Immature natural killer cell (primary cell): ENCODE data around the gene RNASEH1. TPM values are rescaled to one million over a fixed set of nuclear protein-coding genes. Genes with fewer than 3 reads are reported as not detected.

Experiments
- DNase-seq, 3 donors: peaks; one replicate each; pipeline ENCODE4 v3.0.0; 2022; ENCODE audit warnings: mixed read lengths in 1 of 3
- H3K27ac Mint-ChIP-seq, 6 donors: one replicate each; pipeline ENCODE4 v1.8.0; 2020; ENCODE audit warnings: mixed read lengths in 6 of 6, mild to moderate bottlenecking in 5 of 6, inconsistent platforms in 4 of 6, moderate library complexity in 3 of 6
- H3K27me3 Mint-ChIP-seq, 3 donors: one replicate each; pipeline ENCODE4 v1.8.0; 2020 to 2021; ENCODE audit warnings: low read depth in 3 of 3, mild to moderate bottlenecking in 3 of 3, mixed read lengths in 3 of 3, moderate library complexity in 3 of 3, inconsistent platforms in 1 of 3
- H3K36me3 Mint-ChIP-seq, 3 donors: one replicate each; pipeline ENCODE4 v1.8.0; 2020; ENCODE audit warnings: mixed read lengths in 3 of 3, inconsistent platforms in 2 of 3, mild to moderate bottlenecking in 2 of 3
- H3K4me1 Mint-ChIP-seq, 2 donors: one replicate each; pipeline ENCODE4 v1.8.0; 2020; ENCODE audit warnings: inconsistent platforms in 2 of 2, mild to moderate bottlenecking in 2 of 2, mixed read lengths in 2 of 2, moderate library complexity in 1 of 2
- H3K4me3 Mint-ChIP-seq, 5 donors: one replicate each; pipeline ENCODE4 v1.8.0; 2020; ENCODE audit warnings: mild to moderate bottlenecking in 5 of 5, mixed read lengths in 5 of 5, inconsistent platforms in 3 of 5, moderate library complexity in 3 of 5
- H3K9me3 Mint-ChIP-seq, 6 donors: one replicate each; pipeline ENCODE4 v1.8.0; 2020; ENCODE audit warnings: mild to moderate bottlenecking in 6 of 6, mixed read lengths in 6 of 6, inconsistent platforms in 4 of 6, moderate library complexity in 3 of 6
- polyA plus RNA-seq, 3 donors: library from polyadenylated mRNA; unstranded; fragments of 300-500 nt; fragmentation: Illumina TruSeq; gene quantifications; one replicate each; pipeline ENCODE4 v1.2.3, GENCODE V29; 2021

The RNASEH1 gene
- polyA plus RNA-seq, 3 donors from 2014 or later = 26.6 to 43.2 (median 41.6) TPM

- no peaks in the 10 kb centered on the region for H3K36me3 Mint-ChIP-seq
- no peaks in the 10 kb centered on the region for H3K27me3 Mint-ChIP-seq
- H3K4me3 Mint-ChIP-seq = no peak overlapping the region
- DNase-seq = no peak
- H3K9me3 Mint-ChIP-seq = no peaks in the 10 kb centered on the region
- H3K4me1 Mint-ChIP-seq = peaks cover 8 to 9% of the 10 kb centered on the region in 2 donors
- H3K27ac Mint-ChIP-seq = no peak overlapping the region
Observed at GRCh38 chr2:3563521-3563976, 5.4 kb upstream of the RNASEH1 start.

GRCh38 chr2:3557639-3558204 lies 411 bp downstream of the RNASEH1 start:
- H3K27me3 Mint-ChIP-seq = peaks cover 0 to 9% (median 3%) of the 10 kb centered on the region in 3 donors
- peaks cover 3 to 16% (median 11%) of the 10 kb centered on the region in 3 donors for H3K36me3 Mint-ChIP-seq
- no peak for DNase-seq
- H3K9me3 Mint-ChIP-seq = no peaks in the 10 kb centered on the region
- peak overlapping the region; percentile 90 to 92 (median 91) for H3K4me3 Mint-ChIP-seq
- peak overlapping the region; percentile 91 to 97 (median 94) for H3K27ac Mint-ChIP-seq
- peaks cover 22 to 49% of the 10 kb centered on the region in 2 donors for H3K4me1 Mint-ChIP-seq

GRCh38 chr2:3553946-3554345 lies 4.2 kb downstream of the RNASEH1 start:
- DNase-seq = no peak
- peaks cover 18 to 43% of the 10 kb centered on the region in 2 donors for H3K4me1 Mint-ChIP-seq
- H3K9me3 Mint-ChIP-seq = no peaks in the 10 kb centered on the region
- H3K27ac Mint-ChIP-seq = no peak overlapping the region
- H3K36me3 Mint-ChIP-seq = peaks cover 29 to 46% (median 31%) of the 10 kb centered on the region in 3 donors
- peaks cover 0 to 9% (median 3%) of the 10 kb centered on the region in 3 donors for H3K27me3 Mint-ChIP-seq
- H3K4me3 Mint-ChIP-seq = no peak overlapping the region

GRCh38 chr2:3547915-3548314 lies 10.2 kb downstream of the RNASEH1 start:
- Mint-ChIP-seq H3K27me3 (peaks cover 0 to 3% (median 1%) of the 10 kb centered on the region in 3 donors), H3K36me3 (peaks cover 47 to 65% (median 48%) of the 10 kb centered on the region in 3 donors), H3K4me1 (peaks cover 1 to 8% of the 10 kb centered on the region in 2 donors), H3K4me3 (no peak overlapping the region), H3K27ac (no peak overlapping the region), H3K9me3 (no peaks in the 10 kb centered on the region)
- DNase-seq = no peak

- H3K9me3 Mint-ChIP-seq = no peaks in the 10 kb centered on the region
- peaks cover 0 to 5% (median 1%) of the 10 kb centered on the region in 3 donors for H3K27me3 Mint-ChIP-seq
- no peak overlapping the region for H3K4me3 Mint-ChIP-seq
- DNase-seq = no peak
- peaks cover 1 to 13% of the 10 kb centered on the region in 2 donors for H3K4me1 Mint-ChIP-seq
- peaks cover 43 to 70% (median 49%) of the 10 kb centered on the region in 3 donors for H3K36me3 Mint-ChIP-seq
- no peak overlapping the region for H3K27ac Mint-ChIP-seq
Observed at GRCh38 chr2:3545788-3546478, 12.2 kb downstream of the RNASEH1 start.

GRCh38 chr2:3543023-3543683 lies 15.0 kb downstream of the RNASEH1 start:
- no peak overlapping the region for H3K27ac Mint-ChIP-seq
- peaks cover 26 to 51% (median 28%) of the 10 kb centered on the region in 3 donors for H3K36me3 Mint-ChIP-seq
- peaks cover 0 to 8% of the 10 kb centered on the region in 2 donors for H3K4me1 Mint-ChIP-seq
- H3K27me3 Mint-ChIP-seq = peaks cover 0 to 5% (median 3%) of the 10 kb centered on the region in 3 donors
- no peak for DNase-seq
- H3K4me3 Mint-ChIP-seq = no peak overlapping the region
- no peaks in the 10 kb centered on the region for H3K9me3 Mint-ChIP-seq

- H3K9me3 Mint-ChIP-seq = no peaks in the 10 kb centered on the region
- peaks cover 21 to 46% (median 23%) of the 10 kb centered on the region in 3 donors for H3K36me3 Mint-ChIP-seq
- peak overlapping the region in 1 of 6 donors; percentile 17 for H3K27ac Mint-ChIP-seq
- H3K4me1 Mint-ChIP-seq = peaks cover 0 to 4% of the 10 kb centered on the region in 2 donors
- H3K4me3 Mint-ChIP-seq = no peak overlapping the region
- peaks cover 0 to 3% (median 2%) of the 10 kb centered on the region in 3 donors for H3K27me3 Mint-ChIP-seq
- no peak for DNase-seq
Observed at GRCh38 chr2:3542107-3542506, 16.0 kb downstream of the RNASEH1 start.

- no peak overlapping the region for H3K27ac Mint-ChIP-seq
- no peak for DNase-seq
- H3K4me1 Mint-ChIP-seq = peaks cover 9 to 17% of the 10 kb centered on the region in 2 donors
- no peaks in the 10 kb centered on the region for H3K9me3 Mint-ChIP-seq
- H3K4me3 Mint-ChIP-seq = no peak overlapping the region
- H3K27me3 Mint-ChIP-seq = peaks cover 0 to 2% (median 2%) of the 10 kb centered on the region in 3 donors
- peaks cover 14 to 38% (median 16%) of the 10 kb centered on the region in 3 donors for H3K36me3 Mint-ChIP-seq
Observed at GRCh38 chr2:3539836-3540235, 18.3 kb downstream of the RNASEH1 start.

GRCh38 chr2:3536682-3537632 lies 21.2 kb downstream of the RNASEH1 start:
- DNase-seq = no peak
- Mint-ChIP-seq H3K27me3 (peaks cover 0 to 3% (median 2%) of the 10 kb centered on the region in 3 donors), H3K36me3 (peaks cover 3 to 14% (median 5%) of the 10 kb centered on the region in 3 donors), H3K4me3 (peak overlapping the region; percentile 69 to 83 (median 82)), H3K4me1 (peaks cover 9 to 13% of the 10 kb centered on the region in 2 donors), H3K9me3 (no peaks in the 10 kb centered on the region), H3K27ac (peak overlapping the region in 5 of 6 donors; percentile 46 to 82 (median 72))

GRCh38 chr2:3535794-3536681 lies 22.1 kb downstream of the RNASEH1 start:
- H3K27ac Mint-ChIP-seq = peak overlapping the region in 5 of 6 donors; percentile 46 to 82 (median 72)
- peaks cover 3 to 6% (median 5%) of the 10 kb centered on the region in 3 donors for H3K36me3 Mint-ChIP-seq
- peak in 2 of 3 donors; percentile 5 to 18 for DNase-seq
- H3K4me3 Mint-ChIP-seq = peak overlapping the region; percentile 69 to 83 (median 82)
- no peaks in the 10 kb centered on the region for H3K9me3 Mint-ChIP-seq
- H3K27me3 Mint-ChIP-seq = peaks cover 0 to 2% (median 2%) of the 10 kb centered on the region in 3 donors
- H3K4me1 Mint-ChIP-seq = peaks cover 9 to 13% of the 10 kb centered on the region in 2 donors

- H3K27ac Mint-ChIP-seq = peak overlapping the region in 4 of 6 donors; percentile 46 to 82 (median 74)
- peak overlapping the region in 3 of 5 donors; percentile 69 to 83 (median 82) for H3K4me3 Mint-ChIP-seq
- DNase-seq = no peak
Observed at GRCh38 chr2:3535467-3535793, 22.7 kb downstream of the RNASEH1 start.

GRCh38 chr2:3534251-3534814 lies 23.8 kb downstream of the RNASEH1 start:
- no peak for DNase-seq
- H3K36me3 Mint-ChIP-seq = peaks cover 0 to 4% (median 3%) of the 10 kb centered on the region in 3 donors
- H3K4me1 Mint-ChIP-seq = peaks cover 9 to 13% of the 10 kb centered on the region in 2 donors
- peaks cover 0 to 2% (median 0%) of the 10 kb centered on the region in 3 donors for H3K27me3 Mint-ChIP-seq
- H3K4me3 Mint-ChIP-seq = no peak overlapping the region
- H3K27ac Mint-ChIP-seq = no peak overlapping the region
- no peaks in the 10 kb centered on the region for H3K9me3 Mint-ChIP-seq

More at GRCh38 chr2:3535467-3535793, 22.7 kb downstream of the RNASEH1 start:
- peaks cover 0 to 2% (median 2%) of the 10 kb centered on the region in 3 donors for H3K27me3 Mint-ChIP-seq
- H3K4me1 Mint-ChIP-seq = peaks cover 9 to 13% of the 10 kb centered on the region in 2 donors
- H3K9me3 Mint-ChIP-seq = no peaks in the 10 kb centered on the region
- peaks cover 3 to 6% (median 5%) of the 10 kb centered on the region in 3 donors for H3K36me3 Mint-ChIP-seq
